GM12878 (cell line): ENCODE measurements around the gene GALNT15. TPM values are rescaled to one million over a fixed set of nuclear protein-coding genes. Genes with fewer than 3 reads are reported as not detected.

Experiments
- ATAC-seq: fragments of 200-7000 bp; cut with Tn5 transposase; 3 replicates; pipeline ENCODE4 v1.9.1; 2020; ENCODE audit warnings: mild to moderate bottlenecking, moderate library complexity
- BruUV-seq: library from RNA; stranded (reverse); fragments of 400-500 nt; replicated peaks from 2 replicates; lab custom pipeline; 2021; lab: Mats Ljungman, UMichigan
- CTCF ChIA-PET: fragments of 300-600 bp; sonication (Branson Sonifier 250); formaldehyde crosslinking; extraction: SDS; loops from one replicate; lab custom pipeline; 2021; ENCODE audit warnings: inconsistent platforms; lab: Yijun Ruan, JAX
- POLR2A ChIA-PET: fragments of 350-600 bp; formaldehyde crosslinking; extraction: SDS; loops from one replicate; lab custom pipeline; 2021; ENCODE audit warnings: inconsistent platforms; lab: Charles Lee
- RAD21 ChIA-PET: fragments of 300-600 bp; sonication (Branson Sonifier 250); formaldehyde crosslinking; loops from one replicate; lab custom pipeline; 2023; ENCODE audit warnings: antibody characterized with exemption; ENCODE audit not compliant: unreplicated experiment; lab: Charles Lee
- SMC1A ChIA-PET: fragments of 300-600 bp; sonication (Branson Sonifier 250); formaldehyde crosslinking; loops from one replicate; lab custom pipeline; 2023; ENCODE audit not compliant: unreplicated experiment, uncharacterized antibody; lab: Charles Lee
- DNase-seq: peaks from one replicate; pipeline ENCODE4 v3.0.0-alpha.2; 2011; ENCODE audit warnings: low read depth, low spot score
- FAIRE-seq: peaks from 3 replicates; lab custom pipeline; 2011; peaks lifted over from hg19 to GRCh38; lab: Jason Lieb, UNC
- H2AFZ ChIP-seq: 2 replicates; pipeline ENCODE4 v1.6.0; 2011; ENCODE audit warnings: low read depth, low read length, control low read depth; ENCODE audit not compliant: control insufficient read depth
- H3K27ac ChIP-seq: 2 replicates; pipeline ENCODE4 v1.5.1; 2011; ENCODE audit warnings: control low read depth; ENCODE audit not compliant: control insufficient read depth, insufficient read depth
- H3K27me3 ChIP-seq, 2 experiments: replicated peaks in 1 of 2; 2 replicates each; pipeline versions ENCODE4 v1.6.0 to v1.6.1; 2011; ENCODE audit warnings: low read length in 1 of 2; ENCODE audit not compliant: control insufficient read depth in 2 of 2, insufficient read depth in 2 of 2
- H3K36me3 ChIP-seq, 2 experiments: 2 replicates each; pipeline ENCODE4 v1.5.1; 2011; ENCODE audit warnings: low read length in 1 of 2; ENCODE audit not compliant: control insufficient read depth in 2 of 2, insufficient read depth in 2 of 2
- H3K4me1 ChIP-seq: 2 replicates; pipeline ENCODE4 v1.6.1; 2011; ENCODE audit warnings: mild to moderate bottlenecking, low read length, moderate library complexity, mixed read lengths; ENCODE audit not compliant: control insufficient read depth, insufficient read depth
- H3K4me2 ChIP-seq: 2 replicates; pipeline ENCODE4 v1.6.0; 2011; ENCODE audit warnings: control low read depth; ENCODE audit not compliant: control insufficient read depth, insufficient read depth
- H3K4me3 ChIP-seq: fragments of 200-600 bp; sonication (generic); 2 replicates; pipeline ENCODE4 v1.5.1; 2016
- H3K79me2 ChIP-seq: 2 replicates; pipeline ENCODE4 v1.6.0; 2011; ENCODE audit warnings: low read length; ENCODE audit not compliant: control insufficient read depth, insufficient read depth
- H3K9ac ChIP-seq: 2 replicates; pipeline ENCODE4 v1.8.0; 2011; ENCODE audit warnings: low read length, control low read depth, mixed read lengths; ENCODE audit not compliant: control insufficient read depth, insufficient read depth
- H3K9me3 ChIP-seq: replicated peaks from 3 replicates; pipeline ENCODE4 v1.5.1; 2011; ENCODE audit warnings: mild to moderate bottlenecking, low read length; ENCODE audit not compliant: control insufficient read depth, insufficient read depth
- H4K20me1 ChIP-seq: 2 replicates; pipeline ENCODE4 v1.6.0; 2011; ENCODE audit not compliant: control insufficient read depth, insufficient read depth
- HSF1 ChIP-seq: fragments of 150-350 bp; IDR thresholded peaks from 2 replicates; pipeline ENCODE4 v1.6.1; 2014; ENCODE audit warnings: mild to moderate bottlenecking, low read depth, low read length
- IRF5 ChIP-seq: fragments of 450-650 bp; IDR thresholded peaks from 2 replicates; pipeline ENCODE4 v1.6.1; 2017; ENCODE audit warnings: borderline replicate concordance
- WGBS: methylation state at CpG from one replicate; pipeline ENCODE4 v1.1.6; 2016; ENCODE audit warnings: low lambda C conversion rate; ENCODE audit not compliant: insufficient replicate concordance, insufficient coverage; ENCODE audit errors: missing lambda C conversion rate; 5-methylcytosine and 5-hydroxymethylcytosine counted together
- in situ Hi-C: fragments of 300-500 bp; cut with MboI; formaldehyde crosslinking; loops from 9 replicates; pipeline ENCODE4 v1.14.3; 2018; ENCODE audit warnings: mixed read lengths
- intact Hi-C: fragments of 100-400 bp; cut with micrococcal nuclease; formaldehyde crosslinking; loops from one replicate; pipeline ENCODE4 v1.14.2; 2022; ENCODE audit not compliant: unreplicated experiment
- polyA plus RNA-seq, 11 experiments: library from polyadenylated mRNA; depleted of rRNA in 4 of 11; unstranded in 6 of 11; stranded (reverse) in 5 of 11; fragments of >200 nt; fragmentation: Nextera tagmentation in 4 of 11; fragmentation: Illumina TruSeq in 1 of 11; extraction: Ambion mirVana in 4 of 11; extraction: Trizol in 1 of 11; gene quantifications; 1 replicate in 1 of 11; 2 replicates in 10 of 11; pipeline versions ENCODE4 v1.2.1 to v1.2.3, GENCODE V29; 2011 to 2016; ENCODE audit warnings: inconsistent platforms in 2 of 11, missing spikeins in 2 of 11, low read depth in 1 of 11
- total RNA-seq, 4 experiments: library from RNA; depleted of rRNA in 3 of 4; stranded (reverse); fragments of >200 nt in 3 of 4; fragmentation: Illumina TruSeq in 1 of 4; extraction: Trizol in 1 of 4; gene quantifications; 2 replicates each; pipeline versions ENCODE4 v1.2.1 to v1.2.3, GENCODE V29; 2013 to 2021

GALNT15 gene
- total and polyA plus RNA-seq, 10 of the 15 experiments (the other 5 are each of a cell fraction or from before 2014, with no cell fraction given): 0.03 to 0.05 TPM; not detected in 8

- TF ChIP-seq IRF5: no peak
These were observed 12.8 kb downstream of the GALNT15 start (continued) for GRCh38 chr3:16187213-16187790.

GRCh38 chr3:16188071-16188470 is 13.6 kb downstream of the GALNT15 start:
- Histone ChIP-seq H4K20me1 (no peaks in the 10 kb centered on the region), H3K36me3 (no peaks in the 10 kb centered on the region), H3K9me3 (no peaks in the 10 kb centered on the region), H3K9ac (no peak overlapping the region), H3K27ac (no peak overlapping the region), H3K79me2 (no peaks in the 10 kb centered on the region), H3K4me1 (no peaks in the 10 kb centered on the region), H3K4me3 (no peak overlapping the region), H3K4me2 (no peak overlapping the region), H2AFZ (no peak overlapping the region), H3K27me3 (no peaks in the 10 kb centered on the region; a peak in 1 of 4 replicates)
- SMC1A ChIA-PET: no interaction called here
- DNase-seq: no peak
- no peak for TF ChIP-seq HSF1
- ATAC-seq: no peak
- no peak for FAIRE-seq
- in situ Hi-C loops: no loop called here
- whole genome bisulfite sequencing: 46% methylated on average over 6 of the region's 6 CpGs
- BruUV-seq: no TSS peak
- CTCF ChIA-PET: interaction anchor here (0.8 to 1.2 kb wide), 2 partner anchors 60 to 582 kb away, joined by 3 read pairs; no protein-coding TSS in a partner anchor
- RAD21 ChIA-PET: no interaction called here
- intact Hi-C loops: no loop called here
- POLR2A ChIA-PET: no interaction called here
